ENCODE measurements around the gene ZNF669.

DNA sequence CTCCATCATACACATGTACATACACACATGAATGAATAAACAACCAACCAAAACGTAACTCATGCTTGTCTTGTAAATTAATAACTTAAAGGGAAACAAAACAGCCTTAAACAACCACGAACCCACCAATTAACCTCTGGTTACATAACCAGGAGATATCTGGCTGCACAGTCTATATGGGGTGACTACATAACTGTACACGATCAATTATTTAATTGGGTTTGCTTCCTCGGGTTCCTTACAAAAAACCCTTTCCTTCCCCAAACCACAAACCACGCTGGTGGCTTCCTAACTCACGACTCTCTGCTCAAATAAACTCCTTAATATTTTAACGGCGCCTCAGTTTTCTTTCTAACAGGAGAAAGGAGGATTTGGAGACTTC, 26.3 kb downstream of the ZNF669 start:
- TF ChIP-seq, protein P1, sequence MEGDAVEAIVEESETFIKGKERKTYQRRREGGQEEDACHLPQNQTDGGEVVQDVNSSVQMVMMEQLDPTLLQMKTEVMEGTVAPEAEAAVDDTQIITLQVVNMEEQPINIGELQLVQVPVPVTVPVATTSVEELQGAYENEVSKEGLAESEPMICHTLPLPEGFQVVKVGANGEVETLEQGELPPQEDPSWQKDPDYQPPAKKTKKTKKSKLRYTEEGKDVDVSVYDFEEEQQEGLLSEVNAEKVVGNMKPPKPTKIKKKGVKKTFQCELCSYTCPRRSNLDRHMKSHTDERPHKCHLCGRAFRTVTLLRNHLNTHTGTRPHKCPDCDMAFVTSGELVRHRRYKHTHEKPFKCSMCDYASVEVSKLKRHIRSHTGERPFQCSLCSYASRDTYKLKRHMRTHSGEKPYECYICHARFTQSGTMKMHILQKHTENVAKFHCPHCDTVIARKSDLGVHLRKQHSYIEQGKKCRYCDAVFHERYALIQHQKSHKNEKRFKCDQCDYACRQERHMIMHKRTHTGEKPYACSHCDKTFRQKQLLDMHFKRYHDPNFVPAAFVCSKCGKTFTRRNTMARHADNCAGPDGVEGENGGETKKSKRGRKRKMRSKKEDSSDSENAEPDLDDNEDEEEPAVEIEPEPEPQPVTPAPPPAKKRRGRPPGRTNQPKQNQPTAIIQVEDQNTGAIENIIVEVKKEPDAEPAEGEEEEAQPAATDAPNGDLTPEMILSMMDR (IDR thresholded peaks at IDR 0.05; ENCODE audit: low read depth, low read length): no peak
- no peak for TF ChIP-seq MYC (IDR thresholded peaks at IDR 0.05; ENCODE audit: low read depth, low read length)
- no peak for TF ChIP-seq POLR2A (IDR thresholded peaks at IDR 0.05; ENCODE audit: extremely low read depth, insufficient read length)
